DLD1 (cell line): Measurements from ENCODE around the gene NUCKS1.

Source experiments
- in situ Hi-C: cut with HindIII; loops from 2 replicates; pipeline ENCODE4 v1.10.0; 2017; ENCODE audit warnings: low sequenced_read_pairs

The NUCKS1 gene

DNA sequence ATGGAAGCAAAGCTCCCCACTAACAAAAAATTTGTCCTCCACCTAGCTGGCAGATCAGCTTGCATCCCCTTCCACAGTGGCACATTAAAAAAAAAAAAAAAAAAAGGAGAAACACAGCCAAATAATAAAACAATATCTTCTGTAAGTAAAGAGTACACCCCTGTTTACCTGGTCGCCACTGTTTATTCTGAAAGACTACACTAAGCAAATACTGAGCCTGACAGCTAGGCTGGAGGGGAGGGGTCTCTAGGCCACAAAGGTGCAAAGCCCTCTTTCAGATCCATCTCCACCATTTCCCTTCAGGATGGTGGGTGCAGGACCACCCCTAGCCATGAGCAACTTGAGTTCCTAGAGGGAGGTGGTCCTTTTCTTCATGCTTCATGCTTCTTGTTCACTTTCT, 46.9 kb downstream of the NUCKS1 start:
- in situ Hi-C loops: no loop called here

DNA sequence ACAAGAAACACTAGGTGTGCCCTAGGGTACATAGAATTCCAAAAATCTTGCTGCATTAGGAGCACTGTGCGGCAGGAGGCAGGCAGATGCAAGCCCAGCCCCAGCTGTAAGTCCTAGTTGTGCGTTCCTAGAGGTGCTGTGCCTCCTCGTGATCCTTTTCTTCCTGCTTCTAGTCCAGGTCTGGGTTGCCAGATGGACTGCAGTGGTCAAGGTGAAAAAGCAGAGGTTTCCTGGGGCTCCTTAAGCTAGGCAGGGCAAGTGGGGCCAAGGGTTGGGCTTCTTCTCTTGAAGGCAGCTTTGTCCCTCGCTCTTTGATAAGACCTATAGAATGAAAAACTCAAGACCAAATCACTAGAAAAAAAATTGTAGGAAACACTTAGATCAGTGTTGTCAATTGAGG, 48.1 kb downstream of the NUCKS1 start:
- in situ Hi-C loops: no loop called here

DNA sequence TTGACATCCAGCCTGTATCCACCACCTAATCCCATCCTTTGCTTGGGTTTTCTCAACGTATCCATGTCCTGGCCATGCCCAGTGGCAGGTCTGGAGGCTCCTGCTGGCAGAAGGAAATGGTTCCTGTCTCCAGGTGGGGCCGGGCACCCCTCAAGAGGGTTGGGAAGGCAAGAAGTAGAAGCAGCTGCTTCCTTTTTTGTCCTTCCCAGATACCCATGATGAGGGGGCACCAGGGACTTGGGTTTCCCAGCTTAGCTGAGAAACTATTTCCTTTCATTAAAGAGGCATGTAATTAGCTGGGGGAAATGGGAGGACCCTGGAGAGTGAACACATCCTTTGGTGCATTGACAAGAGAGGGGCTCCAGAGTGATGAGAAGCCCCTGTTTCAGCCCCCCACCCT, 48.6 kb downstream of the NUCKS1 start:
- in situ Hi-C loops: no loop called here

DNA sequence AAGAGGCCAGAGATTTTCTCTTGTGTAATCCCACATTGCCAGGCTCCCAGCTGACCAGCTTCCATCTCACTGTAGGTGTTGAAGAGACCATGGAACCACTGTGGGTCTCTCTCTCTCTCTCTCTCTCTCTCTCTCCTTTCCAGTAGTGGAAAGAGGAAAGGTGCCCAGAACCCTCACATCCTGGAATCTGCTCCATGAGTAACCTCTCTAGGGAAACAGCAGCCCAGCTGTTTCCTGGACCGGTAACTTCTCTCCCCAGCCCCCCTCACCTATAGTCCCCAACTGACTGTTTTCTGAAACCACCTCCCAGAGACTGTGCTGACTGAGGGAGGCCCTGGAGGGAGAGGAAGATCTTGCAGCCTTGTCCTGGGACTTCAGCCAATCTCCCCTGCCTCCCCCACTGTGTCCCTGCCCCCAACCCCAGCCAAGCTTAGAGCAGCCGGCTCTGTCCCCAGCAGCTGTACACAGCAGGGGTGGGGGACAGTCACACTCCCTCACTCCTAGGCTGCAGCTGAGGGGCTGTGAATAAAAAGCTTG, 49.0 kb downstream of the NUCKS1 start:
- in situ Hi-C loops: no loop called here

GRCh38 chr1:205699416-205699815, 50.6 kb downstream of the NUCKS1 start:
- in situ Hi-C loops: no loop called here

GRCh38 chr1:205698921-205699320, 51.1 kb downstream of the NUCKS1 start:
- in situ Hi-C loops: no loop called here

GRCh38 chr1:205693421-205693991, 56.5 kb downstream of the NUCKS1 start:
- in situ Hi-C loops: no loop called here

GRCh38 chr1:205692423-205692822, 57.6 kb downstream of the NUCKS1 start:
- in situ Hi-C loops: no loop called here

DNA sequence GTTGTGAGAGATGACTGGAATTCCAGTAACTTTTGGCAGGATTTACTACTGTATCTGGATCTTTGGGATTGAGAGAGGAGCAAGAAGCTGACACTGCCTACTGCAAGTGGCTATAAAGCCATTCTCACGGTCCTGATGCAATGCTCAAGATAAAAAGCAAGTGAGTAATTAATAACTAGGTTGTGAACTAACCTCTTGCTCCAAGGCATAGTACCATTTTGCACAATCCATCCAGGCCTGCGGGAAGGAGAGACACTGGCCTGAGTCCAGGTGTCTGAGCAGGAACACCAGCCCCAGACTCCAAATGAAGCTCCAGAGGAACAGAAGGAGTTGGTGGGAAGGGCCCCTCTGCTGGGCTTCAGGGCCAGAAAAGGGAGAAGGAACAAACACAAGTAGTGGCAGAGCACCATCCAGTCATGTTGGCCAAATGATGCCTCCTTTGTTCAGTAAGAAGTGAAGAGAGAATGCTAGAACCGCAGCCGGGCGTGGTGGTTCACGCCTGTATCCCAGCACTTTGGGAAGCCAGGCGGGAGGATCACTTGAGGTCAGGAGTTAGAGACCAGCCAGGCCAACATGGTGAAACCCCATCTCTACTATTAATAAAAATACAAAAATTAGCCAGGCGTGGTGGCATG, 59.7 kb downstream of the NUCKS1 start:
- in situ Hi-C loops: no loop called here

DNA sequence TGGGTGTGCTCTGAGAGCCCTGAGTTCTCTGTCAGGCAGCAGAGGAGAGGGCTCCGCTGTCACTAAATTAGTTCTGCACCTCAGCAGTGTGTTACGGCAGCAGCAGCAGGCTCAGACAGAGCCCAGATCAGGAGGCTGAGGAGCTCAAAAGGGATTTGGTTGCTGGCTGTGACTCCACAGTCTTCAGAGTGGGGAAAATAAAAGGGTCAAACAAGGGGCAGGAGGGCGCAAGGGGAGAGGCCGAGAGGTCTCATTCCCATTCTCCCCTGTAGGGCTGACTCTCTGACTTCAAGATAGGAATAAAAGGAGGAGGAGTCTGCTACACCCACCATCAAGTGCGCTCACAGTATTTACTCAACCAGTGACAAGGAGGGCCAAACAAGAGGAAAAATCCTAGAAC, 60.5 kb downstream of the NUCKS1 start:
- in situ Hi-C loops: no loop called here

DNA sequence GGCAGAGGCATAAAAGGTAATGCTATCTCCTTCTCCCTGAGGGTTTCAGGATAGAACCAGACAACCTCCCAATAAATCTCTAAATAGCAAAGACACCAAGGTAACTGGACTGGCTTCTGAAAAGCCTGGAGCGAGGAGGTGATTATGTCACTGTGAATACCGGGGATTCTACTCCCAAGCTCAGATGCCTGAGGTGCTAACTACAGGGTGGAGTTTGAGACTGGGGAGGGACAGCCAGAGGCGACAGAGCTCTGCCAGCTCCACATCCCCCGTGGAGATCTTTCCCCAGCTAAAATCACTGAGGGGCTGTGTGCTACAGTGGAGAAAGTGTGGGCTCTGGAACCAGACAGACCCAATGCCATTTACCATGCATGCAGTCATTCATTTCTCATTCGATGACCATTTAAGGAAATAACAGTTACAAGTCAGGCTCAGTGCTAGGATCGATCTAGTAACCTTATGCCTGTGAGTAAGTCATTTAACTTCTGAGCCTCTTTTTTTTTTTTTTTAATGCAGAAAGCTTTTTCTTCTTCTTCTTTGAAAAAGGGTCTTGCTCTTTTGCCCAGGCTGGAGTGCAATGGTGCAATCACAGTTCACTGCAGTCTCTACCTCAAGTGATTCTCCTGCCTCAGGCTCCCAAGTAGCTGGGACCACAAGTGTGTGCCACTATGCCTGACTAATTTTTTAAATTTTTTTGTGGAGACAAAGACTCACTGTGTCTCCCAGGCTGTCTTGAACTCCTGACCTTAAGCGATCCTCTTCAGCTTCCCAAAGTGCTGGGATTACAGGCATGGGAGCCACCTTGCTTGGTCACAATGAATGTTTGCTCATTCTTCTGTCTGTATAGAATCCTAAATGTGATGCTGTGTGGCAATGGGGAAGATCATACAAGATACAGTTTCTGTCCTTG, 61.6 kb downstream of the NUCKS1 start:
- in situ Hi-C loops: no loop called here

- in situ Hi-C loops: no loop called here
These were observed 62.7 kb downstream of the NUCKS1 start for GRCh38 chr1:205687242-205687641.

GRCh38 chr1:205681364-205681763, 68.6 kb downstream of the NUCKS1 start:
- in situ Hi-C loops: no loop called here

DNA sequence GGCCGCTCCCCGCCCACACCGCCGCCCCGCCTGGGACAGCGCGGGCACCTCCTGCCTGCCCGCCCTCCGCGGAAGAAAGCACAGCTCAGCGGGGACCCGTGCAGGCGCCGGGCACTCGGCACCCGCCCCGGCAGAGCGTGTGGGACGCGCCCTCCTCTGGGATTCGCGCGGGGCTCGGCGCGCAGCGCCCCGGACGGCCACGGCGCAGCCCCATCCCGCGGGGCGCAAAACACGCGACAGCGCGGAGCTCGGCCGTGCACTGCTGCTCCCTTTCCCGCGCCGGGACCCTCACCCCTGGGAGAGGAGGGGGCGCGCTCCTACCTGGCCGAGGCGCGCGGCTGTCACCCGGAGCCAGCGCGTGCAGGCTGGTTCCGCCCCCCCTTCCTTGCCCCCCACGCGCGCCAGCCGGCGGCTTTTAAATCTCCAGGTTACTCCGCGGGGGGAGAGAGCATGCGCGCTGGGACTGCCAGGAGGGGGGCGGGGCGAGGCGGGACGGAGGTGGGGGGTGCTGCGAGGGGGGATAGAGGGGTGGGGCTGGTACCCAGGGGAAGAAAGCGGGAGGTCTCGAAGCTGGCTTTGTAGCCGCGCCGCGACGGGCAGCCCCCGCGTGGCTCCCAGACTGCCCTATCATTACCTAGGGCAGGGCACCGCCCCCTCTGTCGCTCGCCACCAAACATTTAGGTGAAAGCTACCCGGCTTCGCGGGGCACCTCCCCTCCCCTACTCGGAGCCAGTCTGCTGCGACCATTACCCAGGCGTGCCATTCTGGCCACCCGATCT, 69.7 kb downstream of the NUCKS1 start, which contains the start of gene SLC45A3:
Gene SLC45A3, minus strand, starts transcription at position 437 of the 779 bp plus-strand sequence. CDS start 15,853 bp downstream, outside the sequence.
- in situ Hi-C loops: no loop called here

DNA sequence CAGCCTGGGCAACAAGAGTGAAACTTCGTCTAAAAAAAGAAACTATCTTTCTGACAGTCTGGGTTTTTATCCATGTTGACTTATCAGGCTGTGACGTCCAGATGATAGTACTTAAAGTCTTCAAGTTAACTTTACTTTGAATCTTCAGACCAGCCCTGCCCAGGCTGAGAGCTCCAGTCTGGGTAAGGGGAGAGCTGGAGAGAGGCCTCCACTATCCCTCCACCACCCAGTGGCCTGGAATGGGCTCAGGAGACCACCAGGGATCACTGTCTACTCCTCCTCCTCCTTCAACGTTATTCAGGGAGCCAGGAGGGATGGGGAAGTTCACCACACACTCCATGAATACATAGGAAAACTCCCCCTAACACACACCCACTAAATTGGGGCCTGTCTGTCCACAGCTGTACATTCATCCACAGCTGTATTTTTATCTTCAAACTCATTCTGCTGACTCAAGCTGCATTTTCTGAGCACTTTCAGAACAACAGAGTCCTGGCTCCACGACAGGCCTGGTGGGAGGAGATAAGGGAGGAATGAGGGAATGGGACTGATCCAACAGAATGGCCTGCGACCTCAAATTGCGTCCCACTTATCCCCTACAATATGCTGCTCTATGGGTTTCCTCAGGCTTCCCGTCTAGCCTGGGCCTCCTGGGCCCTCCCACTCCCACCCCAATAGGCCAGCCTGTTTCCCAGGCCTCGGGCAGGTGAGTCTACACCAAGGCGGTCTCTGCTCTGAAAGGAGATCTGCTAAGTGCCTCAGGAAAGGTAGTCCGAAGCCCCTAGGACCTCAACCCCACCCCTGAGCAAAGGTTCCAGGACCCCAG, 71.5 kb downstream of the NUCKS1 start:
- in situ Hi-C loops: no loop called here

- in situ Hi-C loops: no loop called here
These were observed 72.8 kb downstream of the NUCKS1 start for GRCh38 chr1:205677167-205677566.

DNA sequence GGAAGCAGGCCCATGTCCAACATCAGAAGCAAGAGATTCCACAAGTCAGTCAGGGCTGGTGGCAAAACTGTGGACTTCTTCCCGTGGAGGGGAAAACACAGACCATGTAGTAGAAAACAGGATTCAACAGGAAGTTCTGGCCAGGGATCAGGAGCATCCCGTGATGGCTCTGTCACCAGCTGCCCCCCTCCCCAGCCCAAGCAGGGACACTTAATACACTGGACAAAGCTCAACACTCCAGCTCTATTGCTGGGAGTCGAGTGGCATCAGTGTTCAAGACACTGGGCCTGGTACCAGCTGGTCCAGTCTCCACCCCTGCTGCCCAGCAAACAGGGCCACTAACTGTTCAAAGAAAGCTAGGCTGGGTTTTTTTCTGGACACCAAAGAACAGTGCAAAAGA, 73.4 kb downstream of the NUCKS1 start:
- in situ Hi-C loops: no loop called here

GRCh38 chr1:205676002-205676401, 74.0 kb downstream of the NUCKS1 start:
- in situ Hi-C loops: no loop called here

GRCh38 chr1:205675247-205675646, 74.7 kb downstream of the NUCKS1 start:
- in situ Hi-C loops: no loop called here

DNA sequence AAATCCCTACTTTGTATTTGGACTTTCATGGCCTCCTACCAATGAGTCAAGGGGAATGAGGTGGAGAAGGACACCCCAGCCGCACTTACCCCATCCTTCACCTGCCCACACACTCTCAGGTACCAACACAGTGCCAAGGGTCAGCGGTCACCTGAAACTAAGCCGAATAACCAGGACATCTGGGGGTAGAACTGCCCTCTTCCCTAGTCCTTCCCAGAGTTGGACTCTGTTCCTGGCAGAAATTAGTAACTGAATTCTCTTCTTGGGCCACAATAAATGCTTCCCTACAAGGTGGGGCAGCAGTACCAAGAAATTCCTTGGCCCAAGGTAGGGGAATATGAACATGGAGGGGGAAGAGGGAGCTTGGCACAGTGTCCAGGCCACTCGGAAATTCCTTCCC, 77.0 kb downstream of the NUCKS1 start:
- in situ Hi-C loops: no loop called here
